ENCODE data around the gene CERS2.

The CERS2 gene

GRCh38 chr1:150981805-150982712, 7.4 kb upstream of the CERS2 start, which contains the start of gene ANXA9:
TSS of gene ANXA9 (plus strand) at chr1:150982292. CDS start at chr1:150983106, 814 bp downstream.
- H3K4me3 ChIP-seq (ENCODE audit: low read depth, low read length), result no peak within 1 kb of the TSS
- no peak for TF ChIP-seq CTCF (IDR thresholded peaks at IDR 0.05; ENCODE audit: low read depth, low read length)

GRCh38 chr1:150981177-150981804, 6.7 kb upstream of the CERS2 start:
- no peak overlapping the region for H3K4me3 ChIP-seq (ENCODE audit: low read depth, low read length)
- TF ChIP-seq CTCF (IDR thresholded peaks at IDR 0.05; ENCODE audit: low read depth, low read length), result no peak

- peak; percentile 100 for TF ChIP-seq CTCF (IDR thresholded peaks at IDR 0.05; ENCODE audit: low read depth, low read length)
- H3K4me3 ChIP-seq (ENCODE audit: low read depth, low read length), result no peak overlapping the region
These were observed 4.7 kb upstream of the CERS2 start for GRCh38 chr1:150979092-150980056.

- H3K4me3 ChIP-seq (ENCODE audit: low read depth, low read length), result no peak overlapping the region
- TF ChIP-seq CTCF (IDR thresholded peaks at IDR 0.05; ENCODE audit: low read depth, low read length), result no peak
These were observed 2.5 kb upstream of the CERS2 start for GRCh38 chr1:150976879-150977694.

GRCh38 chr1:150976401-150976821, 1.8 kb upstream of the CERS2 start:
- no peak for TF ChIP-seq CTCF (IDR thresholded peaks at IDR 0.05; ENCODE audit: low read depth, low read length)
- no peak overlapping the region for H3K4me3 ChIP-seq (ENCODE audit: low read depth, low read length)

GRCh38 chr1:150973836-150974579, 627 bp downstream of the CERS2 start:
- TF ChIP-seq CTCF (IDR thresholded peaks at IDR 0.05; ENCODE audit: low read depth, low read length), result no peak

More at GRCh38 chr1:150973836-150974579, 627 bp downstream of the CERS2 start:
- peak overlapping the region; percentile 67 for H3K4me3 ChIP-seq (ENCODE audit: low read depth, low read length)

Data from WI38 (cell line).